SK-N-SH (cell line): ENCODE results near the gene TEAD2. TPM values are rescaled to one million over a fixed set of nuclear protein-coding genes. Genes with fewer than 3 reads are reported as not detected.

Source experiments
- CTCF ChIA-PET: fragments of 300-600, 350-600 bp; formaldehyde crosslinking; extraction: SDS; loops from one replicate; lab custom pipeline; 2021; lab: Yijun Ruan, JAX
- POLR2A ChIA-PET: fragments of 350-600 bp; sonication (Branson Sonifier 250); formaldehyde crosslinking; extraction: SDS; loops from one replicate; lab custom pipeline; 2020; ENCODE audit warnings: antibody characterized with exemption, inconsistent platforms; lab: Yijun Ruan, JAX
- DNase-seq: peaks from one replicate; pipeline ENCODE4 v3.0.0; 2012
- H2AFZ ChIP-seq: fragments of 200-600 bp; sonication (generic); 2 replicates; pipeline ENCODE4 v1.8.1; 2016; ENCODE audit warnings: antibody characterized with exemption, mild to moderate bottlenecking, low read depth
- H3F3A ChIP-seq: fragments of 200-600 bp; sonication (generic); replicated peaks from 2 replicates; pipeline ENCODE3; 2016; ENCODE audit warnings: antibody characterized with exemption, mild to moderate bottlenecking; ENCODE audit not compliant: insufficient read depth
- H3K27ac ChIP-seq, 2 experiments: fragments of 200-500 bp in 1 of 2; fragments of 200-600 bp in 1 of 2; sonication (Bioruptor generic) in 1 of 2; sonication (generic), shearing (Covaris generic) in 1 of 2; 2 replicates each; pipeline versions ENCODE4 v1.5.1 to v1.6.1; 2014 to 2016; ENCODE audit warnings: low read depth in 2 of 2, inconsistent platforms in 1 of 2, low read length in 1 of 2, mild to moderate bottlenecking in 1 of 2, mixed read lengths in 1 of 2
- H3K27me3 ChIP-seq: fragments of 200-600 bp; sonication (generic), shearing (Covaris generic); 2 replicates; pipeline ENCODE4 v1.6.1; 2016; ENCODE audit warnings: mixed run types; ENCODE audit not compliant: insufficient read depth
- H3K36me3 ChIP-seq, 2 experiments: fragments of 200-500 bp in 1 of 2; fragments of 200-600 bp in 1 of 2; sonication (Bioruptor generic) in 1 of 2; sonication (generic) in 1 of 2; replicated peaks in 1 of 2; 2 replicates each; pipeline versions ENCODE3 to v1.5.1; 2014 to 2016; ENCODE audit warnings: low read length in 1 of 2, mild to moderate bottlenecking in 1 of 2; ENCODE audit not compliant: insufficient read depth in 2 of 2, control insufficient read depth in 1 of 2
- H3K4me1 ChIP-seq, 2 experiments: fragments of 200-500 bp in 1 of 2; fragments of 200-600 bp in 1 of 2; sonication (Bioruptor generic) in 1 of 2; sonication (generic), shearing (Covaris generic) in 1 of 2; 2 replicates each; pipeline versions ENCODE4 v1.5.1 to v1.6.1; 2014 to 2016; ENCODE audit warnings: low read depth in 1 of 2, low read length in 1 of 2, mixed run types in 1 of 2; ENCODE audit not compliant: insufficient read depth in 2 of 2, control insufficient read depth in 1 of 2
- H3K4me2 ChIP-seq: fragments of 200-600 bp; sonication (generic), shearing (Covaris generic); 2 replicates; pipeline ENCODE4 v1.6.1; 2017; ENCODE audit warnings: mixed run types
- H3K4me3 ChIP-seq, 2 experiments: fragments of 200-500 bp in 1 of 2; fragments of 200-600 bp in 1 of 2; sonication (Bioruptor generic) in 1 of 2; sonication (generic), shearing (Covaris generic) in 1 of 2; 2 replicates each; pipeline versions ENCODE4 v1.5.1 to v1.8.1; 2014 to 2016; ENCODE audit warnings: low read depth in 2 of 2, inconsistent platforms in 1 of 2, low read length in 1 of 2, mild to moderate bottlenecking in 1 of 2, mixed read lengths in 1 of 2, moderate library complexity in 1 of 2
- H3K79me2 ChIP-seq: fragments of 200-600 bp; sonication (generic); 2 replicates; pipeline ENCODE4 v1.8.1; 2017; ENCODE audit warnings: mild to moderate bottlenecking; ENCODE audit not compliant: insufficient read depth
- H3K9ac ChIP-seq: fragments of 200-600 bp; sonication (generic); 2 replicates; pipeline ENCODE4 v1.6.1; 2017; ENCODE audit warnings: mixed run types
- H3K9me2 ChIP-seq: fragments of 200-600 bp; sonication (generic); 2 replicates; pipeline ENCODE4 v1.6.1; 2017; ENCODE audit warnings: mixed run types
- H3K9me3 ChIP-seq: fragments of 200-600 bp; sonication (generic); 2 replicates; pipeline ENCODE4 v1.6.1; 2017; ENCODE audit warnings: mixed run types, mild to moderate bottlenecking, moderate library complexity
- H4K20me1 ChIP-seq: fragments of 200-600 bp; sonication (generic); 2 replicates; pipeline ENCODE4 v1.6.1; 2017; ENCODE audit warnings: mild to moderate bottlenecking, mixed run types; ENCODE audit not compliant: insufficient read depth
- CTCF ChIP-seq: fragments of 200-600 bp; sonication (generic); IDR thresholded peaks from 2 replicates; pipeline ENCODE4 v1.6.1; 2017; ENCODE audit warnings: antibody characterized with exemption, mild to moderate bottlenecking, moderate library complexity
- EP300 ChIP-seq, 2 experiments: IDR thresholded peaks; 2 replicates each; pipeline versions ENCODE4 v1.4.0 to v1.6.1; 2012; ENCODE audit warnings: borderline replicate concordance in 1 of 2, low read depth in 1 of 2, low read length in 1 of 2
- EZH2phosphoT487 ChIP-seq: fragments of 200-600 bp; sonication (generic); IDR thresholded peaks from 2 replicates; pipeline ENCODE4 v1.6.1; 2017; ENCODE audit warnings: low read depth, mixed run types, mild to moderate bottlenecking, antibody characterized with exemption, moderate library complexity, borderline replicate concordance
- FOSL2 ChIP-seq: IDR thresholded peaks from 2 replicates; pipeline ENCODE4 v1.4.0; 2012; ENCODE audit warnings: low read depth, mild to moderate bottlenecking, moderate library complexity, borderline replicate concordance
- FOXJ3 ChIP-seq: sonication (generic); formaldehyde crosslinking; IDR thresholded peaks from 2 replicates; pipeline ENCODE4 v1.5.1; 2020; ENCODE audit warnings: mild to moderate bottlenecking, missing genetic modification reagents
- GABPA ChIP-seq: IDR thresholded peaks from 2 replicates; pipeline ENCODE4 v1.4.0; 2012; ENCODE audit warnings: low read depth, mild to moderate bottlenecking
- GATA2 ChIP-seq: sonication (generic); formaldehyde crosslinking; IDR thresholded peaks from 2 replicates; pipeline ENCODE4 v1.5.0; 2020; ENCODE audit warnings: mild to moderate bottlenecking, missing genetic modification reagents
- MAX ChIP-seq: IDR thresholded peaks from 2 replicates; pipeline ENCODE4 v1.4.0; 2012; ENCODE audit warnings: low read depth
- MEF2A ChIP-seq: IDR thresholded peaks from 2 replicates; pipeline ENCODE4 v1.4.0; 2012; ENCODE audit warnings: low read depth, borderline replicate concordance
- MXI1 ChIP-seq: IDR thresholded peaks from 2 replicates; pipeline ENCODE4 v1.6.1; 2012; ENCODE audit warnings: mild to moderate bottlenecking, low read depth, low read length, improper control_type of control experiment
- NRF1 ChIP-seq: IDR thresholded peaks from 2 replicates; pipeline ENCODE4 v1.6.1; 2012; ENCODE audit warnings: low read depth, mild to moderate bottlenecking, low read length
- RAD21 ChIP-seq: IDR thresholded peaks from 2 replicates; pipeline ENCODE4 v1.6.1; 2012; ENCODE audit warnings: mild to moderate bottlenecking, low read length
- RCOR1 ChIP-seq: fragments of 150-350 bp; IDR thresholded peaks from 2 replicates; pipeline ENCODE4 v1.6.1; 2017; ENCODE audit warnings: antibody characterized with exemption, low read length
- RFX5 ChIP-seq: IDR thresholded peaks from 2 replicates; pipeline ENCODE4 v1.6.1; 2012; ENCODE audit warnings: mild to moderate bottlenecking, improper control_type of control experiment, low read length
- RXRA ChIP-seq: IDR thresholded peaks from 2 replicates; pipeline ENCODE4 v1.4.0; 2012; ENCODE audit warnings: low read depth, mild to moderate bottlenecking, borderline replicate concordance
- SIN3A ChIP-seq: IDR thresholded peaks from 2 replicates; pipeline ENCODE4 v1.6.1; 2012; ENCODE audit warnings: low read depth, mild to moderate bottlenecking, low read length, moderate library complexity, borderline replicate concordance
- TAF1 ChIP-seq: IDR thresholded peaks from 2 replicates; pipeline ENCODE4 v1.6.1; 2012; ENCODE audit warnings: low read depth, mild to moderate bottlenecking, low read length, moderate library complexity, borderline replicate concordance
- TCF12 ChIP-seq: IDR thresholded peaks from 2 replicates; pipeline ENCODE4 v1.4.0; 2012
- USF1 ChIP-seq: IDR thresholded peaks from 2 replicates; pipeline ENCODE4 v1.4.0; 2012; ENCODE audit warnings: low read depth, borderline replicate concordance
- YY1 ChIP-seq: IDR thresholded peaks from 2 replicates; pipeline ENCODE4 v1.4.0; 2012; ENCODE audit warnings: low read depth, mild to moderate bottlenecking
- ZBTB33 ChIP-seq: IDR thresholded peaks from 2 replicates; pipeline ENCODE4 v1.4.0; 2012; ENCODE audit warnings: low read depth, borderline replicate concordance
- WGBS: methylation state at CpG from one replicate; pipeline ENCODE4 v1.1.6; 2017; ENCODE audit warnings: low lambda C conversion rate; 5-methylcytosine and 5-hydroxymethylcytosine counted together
- polyA plus RNA-seq, 3 experiments: library from polyadenylated mRNA; depleted of rRNA; stranded (reverse); fragments of >200 nt; gene quantifications; 2 replicates each; pipeline ENCODE4 v1.2.3, GENCODE V29; 2012

TEAD2 gene
- polyA plus RNA-seq, 1 of the 3 experiments (the other 2 are of a cell fraction) = 27.9 TPM

GRCh38 chr19:49395581-49396407, 33.6 kb upstream of the TEAD2 start:
- Histone ChIP-seq H2AFZ (no peak overlapping the region), H3F3A (peaks cover 9% of the 10 kb centered on the region), H3K27me3 (peaks cover 22% of the 10 kb centered on the region), H3K27ac (no peak overlapping the region), H3K9me2 (no peaks in the 10 kb centered on the region), H3K9me3 (no peaks in the 10 kb centered on the region), H3K4me2 (no peak overlapping the region), H3K4me1 (peaks cover 0 to 2% of the 10 kb centered on the region in 2 experiments; a peak in 1 of 4 replicates), H4K20me1 (no peaks in the 10 kb centered on the region)
- CTCF ChIA-PET = interaction anchor here (8.8 kb wide), 1 partner anchor 48 kb away, joined by 149 read pairs; the partner anchor contains the start of gene SLC17A7
- WGBS = 67% methylated on average over 12 of the region's 15 CpGs
- DNase-seq = peak; percentile 9
- TF ChIP-seq RAD21 (no peak), GABPA (no peak), NRF1 (no peak), EZH2phosphoT487 (no peak), RCOR1 (no peak), MXI1 (no peak), EP300 (IDR thresholded peaks at IDR 0.05; ENCODE audit: borderline replicate concordance in 1 of 2, low read depth in 1 of 2, low read length in 1 of 2) (no peak), SIN3A (no peak), USF1 (no peak), ZBTB33 (no peak), RFX5 (no peak), YY1 (no peak), MEF2A (no peak)
- TF ChIP-seq, all 33 proteins: peak for 0
- Histone ChIP-seq H3K9ac (no peak overlapping the region), H3K36me3 (no peaks in the 10 kb centered on the region), H3K79me2 (no peaks in the 10 kb centered on the region), H3K4me3 (no peak overlapping the region)
- POLR2A ChIA-PET = no interaction called here

- Histone ChIP-seq H4K20me1 (no peaks in the 10 kb centered on the region), H3K4me2 (no peak overlapping the region), H3K4me1 (peaks cover 0 to 2% of the 10 kb centered on the region in 2 experiments; a peak in 1 of 4 replicates), H3F3A (peaks cover 9% of the 10 kb centered on the region), H3K9me2 (no peaks in the 10 kb centered on the region), H3K9me3 (no peaks in the 10 kb centered on the region), H3K9ac (no peak overlapping the region), H3K27me3 (peaks cover 32% of the 10 kb centered on the region), H3K79me2 (no peaks in the 10 kb centered on the region), H3K27ac (no peak overlapping the region), H2AFZ (no peak overlapping the region), H3K4me3 (no peak overlapping the region), H3K36me3 (no peaks in the 10 kb centered on the region)
- CTCF ChIA-PET = interaction anchor here (1.2 to 8.8 kb wide), 3 partner anchors 20 to 50 kb away, joined by 3 to 149 read pairs (median 108); partner anchors contain the start of gene SLC17A7
- WGBS = 15% methylated on average over 5 of the region's 5 CpGs
- POLR2A ChIA-PET = no interaction called here
- DNase-seq = no peak
- TF ChIP-seq MAX = no peak
- no peak for TF ChIP-seq TAF1
- no peak for TF ChIP-seq TCF12
- no peak for TF ChIP-seq EP300 (IDR thresholded peaks at IDR 0.05; ENCODE audit: borderline replicate concordance in 1 of 2, low read depth in 1 of 2, low read length in 1 of 2)
- TF ChIP-seq CTCF = no peak
- no peak for TF ChIP-seq RXRA
- TF ChIP-seq FOXJ3 = no peak
- TF ChIP-seq GATA2 (CRISPR knock-in tag) = no peak
- no peak for TF ChIP-seq FOSL2
- TF ChIP-seq RCOR1 = no peak
Observed at GRCh38 chr19:49393881-49394280, 31.7 kb upstream of the TEAD2 start.
